Measurements from ENCODE around the gene CREB5.

CREB5 gene

DNA sequence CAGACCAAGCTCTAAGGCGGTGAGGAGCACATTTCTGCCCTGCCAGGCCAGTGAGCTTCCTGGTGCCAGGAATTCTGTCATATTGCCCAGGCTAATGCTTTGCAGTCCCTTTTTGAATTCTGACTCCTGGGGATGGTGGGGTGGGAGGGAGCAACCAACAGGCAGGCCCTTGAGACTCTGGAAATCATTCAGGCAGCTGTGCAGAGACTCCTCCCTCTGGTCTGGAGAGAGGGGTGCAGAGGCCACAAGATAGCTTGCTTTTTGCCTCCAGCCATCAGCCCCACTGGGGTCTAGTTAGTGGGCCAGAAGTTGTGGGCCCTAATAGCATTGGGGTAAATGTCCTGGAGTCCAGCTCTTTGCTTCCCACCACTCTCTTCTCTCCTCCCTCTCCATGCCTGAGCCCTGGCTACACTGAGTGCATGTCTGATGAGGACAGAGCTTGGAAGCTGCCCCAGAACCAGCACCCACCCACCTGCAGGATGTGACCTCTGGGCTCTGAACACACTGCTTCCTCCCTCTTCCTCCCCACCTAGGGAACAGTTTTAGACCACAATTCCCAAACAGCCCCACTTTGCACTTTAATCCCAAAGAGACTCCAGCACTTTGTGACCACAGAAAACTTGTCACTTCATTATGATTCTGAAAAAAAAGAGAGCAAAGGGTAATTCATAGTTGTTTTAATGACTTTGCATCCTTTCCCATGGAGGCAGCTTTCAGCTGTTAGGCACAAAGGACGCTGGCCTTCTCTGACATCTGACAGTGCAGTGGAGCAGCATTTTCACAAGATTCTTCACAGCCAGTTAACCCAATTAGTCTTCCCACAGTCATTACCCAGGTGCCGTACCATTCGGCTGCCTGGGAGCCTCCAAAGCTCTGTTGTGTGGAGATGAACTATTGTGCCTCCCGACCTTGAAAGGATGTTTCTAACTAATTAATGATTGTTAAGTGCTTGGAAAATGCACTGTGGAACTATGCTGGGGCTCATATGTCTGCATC is 283.3 kb downstream of the CREB5 start:
- no peak overlapping the region for H3K4me3 ChIP-seq (ENCODE audit: low read length)
- DNase-seq (ENCODE audit: low read depth): no peak
- TF ChIP-seq, protein P1, sequence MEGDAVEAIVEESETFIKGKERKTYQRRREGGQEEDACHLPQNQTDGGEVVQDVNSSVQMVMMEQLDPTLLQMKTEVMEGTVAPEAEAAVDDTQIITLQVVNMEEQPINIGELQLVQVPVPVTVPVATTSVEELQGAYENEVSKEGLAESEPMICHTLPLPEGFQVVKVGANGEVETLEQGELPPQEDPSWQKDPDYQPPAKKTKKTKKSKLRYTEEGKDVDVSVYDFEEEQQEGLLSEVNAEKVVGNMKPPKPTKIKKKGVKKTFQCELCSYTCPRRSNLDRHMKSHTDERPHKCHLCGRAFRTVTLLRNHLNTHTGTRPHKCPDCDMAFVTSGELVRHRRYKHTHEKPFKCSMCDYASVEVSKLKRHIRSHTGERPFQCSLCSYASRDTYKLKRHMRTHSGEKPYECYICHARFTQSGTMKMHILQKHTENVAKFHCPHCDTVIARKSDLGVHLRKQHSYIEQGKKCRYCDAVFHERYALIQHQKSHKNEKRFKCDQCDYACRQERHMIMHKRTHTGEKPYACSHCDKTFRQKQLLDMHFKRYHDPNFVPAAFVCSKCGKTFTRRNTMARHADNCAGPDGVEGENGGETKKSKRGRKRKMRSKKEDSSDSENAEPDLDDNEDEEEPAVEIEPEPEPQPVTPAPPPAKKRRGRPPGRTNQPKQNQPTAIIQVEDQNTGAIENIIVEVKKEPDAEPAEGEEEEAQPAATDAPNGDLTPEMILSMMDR (conservative IDR thresholded peaks at IDR 0.05; ENCODE audit: low read length): no peak

DNA sequence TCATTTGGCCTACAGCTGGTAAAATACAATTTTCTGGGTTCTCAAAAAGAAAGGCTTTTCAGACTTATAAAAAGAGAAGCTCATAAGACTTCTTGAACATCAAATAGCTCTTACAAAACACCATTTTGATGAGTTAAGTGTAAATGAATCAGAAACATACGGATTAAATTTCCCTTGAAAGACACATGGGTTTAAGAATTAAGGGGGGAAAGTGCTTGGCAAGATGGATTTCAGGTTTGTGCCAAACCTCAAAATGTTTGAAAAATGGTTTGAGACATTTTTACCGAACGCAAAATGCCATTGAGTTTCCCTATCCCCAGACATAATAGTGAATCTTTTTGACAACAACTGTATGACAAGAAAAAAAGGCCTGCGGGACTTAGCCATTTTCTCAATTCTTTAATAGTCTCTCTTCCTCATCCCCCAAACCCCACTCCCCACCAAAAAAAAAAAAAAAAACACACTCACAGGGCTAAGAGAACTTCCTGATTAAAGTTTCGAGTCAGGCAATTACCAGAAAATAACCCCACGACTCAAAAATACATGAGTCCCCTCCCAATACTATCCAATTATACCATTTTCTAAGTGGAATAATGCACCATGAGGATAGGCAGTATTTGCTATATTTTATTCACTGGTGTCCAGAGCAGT is 285.7 kb downstream of the CREB5 start:
- TF ChIP-seq, protein P1 (conservative IDR thresholded peaks at IDR 0.05; ENCODE audit: low read length): no peak
- DNase-seq (ENCODE audit: low read depth): peak; percentile 80
- H3K4me3 ChIP-seq (ENCODE audit: low read length): no peak overlapping the region

DNA sequence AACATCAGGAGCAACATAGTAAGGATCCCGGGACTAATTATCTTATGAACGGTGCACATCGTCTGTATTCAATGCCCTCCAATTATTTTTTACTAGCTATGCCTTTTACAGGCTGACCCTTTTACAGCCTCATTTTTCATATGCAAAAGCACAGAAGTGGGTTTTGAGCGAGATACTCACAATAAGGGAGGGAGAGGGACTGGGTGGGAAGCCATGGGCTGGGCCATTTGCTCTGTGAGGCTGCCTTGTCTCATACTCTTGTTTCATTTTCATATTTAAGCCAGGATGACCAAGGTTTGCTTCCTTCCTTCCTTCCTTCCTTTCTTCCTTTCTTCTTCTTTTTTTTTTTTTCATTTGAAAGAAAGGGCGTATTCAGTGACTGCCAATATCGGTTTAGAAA is 286.5 kb downstream of the CREB5 start:
- TF ChIP-seq, protein P1 (conservative IDR thresholded peaks at IDR 0.05; ENCODE audit: low read length): no peak
- DNase-seq (ENCODE audit: low read depth): no peak
- no peak overlapping the region for H3K4me3 ChIP-seq (ENCODE audit: low read length)

DNA sequence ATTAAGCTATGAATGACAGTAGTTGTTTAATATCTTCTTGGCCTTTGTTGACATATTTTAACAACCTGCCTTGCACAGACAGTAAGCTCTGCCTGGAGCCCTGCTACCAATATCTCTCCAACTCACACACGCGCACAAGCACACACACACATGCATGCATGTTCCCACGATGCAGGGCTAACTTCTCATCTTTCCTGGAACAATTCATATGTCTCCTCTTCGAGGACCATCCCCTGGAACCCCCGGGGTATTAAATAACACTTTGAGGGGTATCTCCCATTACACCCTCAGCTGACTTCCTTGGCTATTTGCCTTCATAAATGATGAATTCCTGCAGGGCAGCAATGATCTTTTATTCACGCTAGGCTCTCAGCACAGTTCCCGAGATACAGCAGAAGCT is 287.8 kb downstream of the CREB5 start:
- TF ChIP-seq, protein P1 (conservative IDR thresholded peaks at IDR 0.05; ENCODE audit: low read length): no peak
- no peak overlapping the region for H3K4me3 ChIP-seq (ENCODE audit: low read length)
- no peak for DNase-seq (ENCODE audit: low read depth)

DNA sequence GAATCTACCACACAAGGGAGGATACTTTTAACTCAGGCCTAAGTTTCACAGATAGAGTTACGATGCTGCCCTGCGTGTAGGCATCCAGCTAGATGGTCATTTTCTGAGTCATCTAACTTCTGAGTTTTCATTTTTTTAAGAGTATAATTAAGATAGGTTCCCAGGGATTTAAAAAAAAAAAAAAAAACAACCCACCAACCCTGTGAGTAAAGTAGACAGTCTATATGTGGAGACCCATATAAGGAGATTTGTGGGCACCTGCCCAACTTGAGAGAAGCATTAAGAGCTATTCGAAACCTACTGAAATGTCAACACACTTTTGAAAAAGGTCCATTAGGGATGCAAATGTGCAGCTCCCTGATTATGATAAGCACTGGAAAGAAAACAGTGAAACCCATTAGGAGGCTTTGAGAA is 288.5 kb downstream of the CREB5 start:
- H3K4me3 ChIP-seq (ENCODE audit: low read length): no peak overlapping the region
- no peak for DNase-seq (ENCODE audit: low read depth)
- TF ChIP-seq, protein P1 (conservative IDR thresholded peaks at IDR 0.05; ENCODE audit: low read length): no peak

DNA sequence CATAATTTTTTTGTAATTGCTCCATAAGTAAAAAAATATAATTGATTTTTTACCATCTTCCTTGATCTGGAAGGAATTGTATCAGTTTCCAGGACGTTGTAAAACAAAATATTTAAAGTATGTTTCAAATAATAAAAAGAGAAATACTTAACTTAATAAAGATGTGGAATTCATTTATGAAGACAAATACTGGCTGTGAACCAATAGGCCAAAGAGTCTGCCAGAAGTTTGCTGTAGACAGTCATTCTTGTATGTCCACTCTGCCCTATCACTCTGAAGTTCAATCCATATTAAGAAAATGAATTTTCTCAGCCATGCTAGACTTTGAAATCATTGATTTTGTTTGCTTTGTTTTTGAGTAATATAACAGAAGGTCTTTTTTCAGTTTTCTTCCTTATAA is 289.4 kb downstream of the CREB5 start:
- TF ChIP-seq, protein P1 (conservative IDR thresholded peaks at IDR 0.05; ENCODE audit: low read length): no peak
- peak; percentile 70 for DNase-seq (ENCODE audit: low read depth)
- H3K4me3 ChIP-seq (ENCODE audit: low read length): no peak overlapping the region
